ENCODE measurements around the gene CYP27B1.

Gene CYP27B1

GRCh38 chr12:57811028-57811755, 44.3 kb upstream of the CYP27B1 start:
- no peak for TF ChIP-seq CTCF (conservative IDR thresholded peaks at IDR 0.05; ENCODE audit: low read length)
- DNase-seq (ENCODE audit: low read depth), result no peak
- H3K4me3 ChIP-seq (ENCODE audit: low read length), result no peak overlapping the region

GRCh38 chr12:57810450-57810849, 43.6 kb upstream of the CYP27B1 start:
- no peak overlapping the region for H3K4me3 ChIP-seq (ENCODE audit: low read length)
- no peak for TF ChIP-seq CTCF (conservative IDR thresholded peaks at IDR 0.05; ENCODE audit: low read length)
- DNase-seq (ENCODE audit: low read depth), result peak; percentile 38

- no peak overlapping the region for H3K4me3 ChIP-seq (ENCODE audit: low read length)
- no peak for TF ChIP-seq CTCF (conservative IDR thresholded peaks at IDR 0.05; ENCODE audit: low read length)
- DNase-seq (ENCODE audit: low read depth), result no peak
Observed at GRCh38 chr12:57809425-57809824, 42.5 kb upstream of the CYP27B1 start.

- DNase-seq (ENCODE audit: low read depth), result no peak
- H3K4me3 ChIP-seq (ENCODE audit: low read length), result no peak overlapping the region
- TF ChIP-seq CTCF (conservative IDR thresholded peaks at IDR 0.05; ENCODE audit: low read length), result no peak
Observed at GRCh38 chr12:57808351-57808750, 41.5 kb upstream of the CYP27B1 start.

GRCh38 chr12:57807285-57807684, 40.4 kb upstream of the CYP27B1 start:
- H3K4me3 ChIP-seq (ENCODE audit: low read length), result no peak overlapping the region
- DNase-seq (ENCODE audit: low read depth), result no peak
- TF ChIP-seq CTCF (conservative IDR thresholded peaks at IDR 0.05; ENCODE audit: low read length), result no peak

- TF ChIP-seq CTCF (conservative IDR thresholded peaks at IDR 0.05; ENCODE audit: low read length), result no peak
- DNase-seq (ENCODE audit: low read depth), result no peak
- no peak overlapping the region for H3K4me3 ChIP-seq (ENCODE audit: low read length)
Observed at GRCh38 chr12:57806677-57807076, 39.8 kb upstream of the CYP27B1 start.

GRCh38 chr12:57803319-57803893, 36.5 kb upstream of the CYP27B1 start:
- no peak overlapping the region for H3K4me3 ChIP-seq (ENCODE audit: low read length)
- DNase-seq (ENCODE audit: low read depth), result peak; percentile 56
- TF ChIP-seq CTCF (conservative IDR thresholded peaks at IDR 0.05; ENCODE audit: low read length), result peak; percentile 86

Data from AG10803 (cell line).